Measurements from ENCODE around the gene FAM131C. TPM values are rescaled to one million over a fixed set of nuclear protein-coding genes. Genes with fewer than 3 reads are reported as not detected.

FAM131C gene
- total and polyA plus RNA-seq, 10 of the 15 experiments (the other 5 are each of a cell fraction or from before 2014, with no cell fraction given), result 0.03 TPM; not detected in 9

DNA sequence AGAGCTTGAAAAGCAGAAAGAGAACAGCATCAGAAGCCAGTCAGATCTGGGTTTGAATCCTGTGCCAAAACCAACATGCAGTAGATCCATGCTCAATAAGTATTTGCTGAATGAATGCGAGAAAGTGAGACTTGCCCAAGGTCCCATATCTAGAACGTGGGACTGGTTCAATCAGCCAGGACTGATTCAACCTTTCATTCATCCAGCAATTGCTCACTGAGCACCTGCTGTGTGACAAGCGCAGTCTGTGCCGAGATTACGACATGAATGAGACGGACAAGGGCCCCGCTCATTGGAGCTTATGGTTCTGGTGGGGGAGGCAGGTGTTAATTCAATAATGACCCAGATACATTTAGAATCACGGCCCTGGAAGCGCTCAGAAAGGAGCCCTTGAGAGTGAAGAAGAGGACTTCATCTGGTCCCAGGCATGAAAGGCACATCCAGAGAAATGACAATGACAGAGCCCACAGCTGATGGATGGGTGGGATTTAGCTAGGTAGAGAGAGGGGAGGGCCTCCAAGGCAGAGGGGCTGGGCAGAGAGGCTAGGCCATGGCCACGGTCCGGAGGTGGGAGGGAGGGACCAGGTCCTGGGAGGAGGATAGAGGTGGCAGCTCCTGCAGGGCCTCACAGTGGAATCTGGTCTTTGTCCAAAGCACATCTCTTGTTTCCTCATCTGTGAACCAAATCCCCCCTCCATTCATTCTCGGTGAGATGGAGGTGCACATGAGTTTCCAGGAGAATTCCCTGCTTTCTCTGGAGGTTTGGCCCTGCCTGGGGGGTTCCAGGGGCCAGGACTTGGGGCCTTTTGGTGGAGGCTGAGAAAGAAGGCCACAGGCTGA lies 4.2 kb upstream of the FAM131C start:
- Histone ChIP-seq H3K9ac (ENCODE audit: control insufficient read depth, insufficient read depth, low read length) (no peak overlapping the region), H3K4me3 (no peak overlapping the region), H2AFZ (ENCODE audit: control insufficient read depth, low read depth, low read length) (no peak overlapping the region), H3K27me3 (replicated peaks in 1 of 2; ENCODE audit: control insufficient read depth in 2 of 2, insufficient read depth in 2 of 2, low read length in 1 of 2) (peaks cover 1 to 3% of the 10 kb centered on the region in 2 experiments; a peak in 1 of 4 replicates), H3K4me1 (ENCODE audit: control insufficient read depth, insufficient read depth, low read length) (peaks cover 8% of the 10 kb centered on the region), H3K36me3 (ENCODE audit: control insufficient read depth in 2 of 2, insufficient read depth in 2 of 2, low read length in 1 of 2) (no peaks in the 10 kb centered on the region), H4K20me1 (ENCODE audit: control insufficient read depth, insufficient read depth) (no peaks in the 10 kb centered on the region), H3K4me2 (ENCODE audit: control insufficient read depth, insufficient read depth) (no peak overlapping the region), H3K9me3 (replicated peaks; ENCODE audit: control insufficient read depth, insufficient read depth, low read length) (no peaks in the 10 kb centered on the region), H3K27ac (ENCODE audit: control insufficient read depth, insufficient read depth) (no peak overlapping the region), H3K79me2 (ENCODE audit: control insufficient read depth, insufficient read depth, low read length) (no peaks in the 10 kb centered on the region)
- TF ChIP-seq SMAD5 (IDR thresholded peaks at IDR 0.05; ENCODE audit: low read depth) (no peak), ETV6 (conservative IDR thresholded peaks at IDR 0.05 in 1 of 2, IDR thresholded peaks at IDR 0.05 in 1 of 2; ENCODE audit: borderline replicate concordance in 1 of 2, low read depth in 1 of 2) (no peak), NFYA (IDR thresholded peaks at IDR 0.05; ENCODE audit: borderline replicate concordance, low read depth, low read length) (no peak), RUNX3 (IDR thresholded peaks at IDR 0.05; ENCODE audit: low read length) (no peak), POU2F2 (IDR thresholded peaks at IDR 0.05; ENCODE audit: borderline replicate concordance, low read depth, low read length) (no peak), CUX1 (IDR thresholded peaks at IDR 0.05; ENCODE audit: insufficient replicate concordance, low read depth, low read length) (no peak), SMARCA5 (IDR thresholded peaks at IDR 0.05) (no peak), SRF (IDR thresholded peaks at IDR 0.05; ENCODE audit: low read depth in 2 of 2, low read length in 2 of 2) (no peak)
- DNase-seq (ENCODE audit: low read depth, low spot score) (no peak), FAIRE-seq (no peak), ATAC-seq (no peak)
- CTCF ChIA-PET, result interaction anchor here (0.9 to 10.0 kb wide), 12 partner anchors 9 to 347 kb away, joined by 3 to 375 read pairs (median 14); no protein-coding TSS in a partner anchor
- POLR2A ChIA-PET, result interaction anchor here (1.1 kb wide), 1 partner anchor 363 kb away, joined by 5 read pairs; the partner anchor contains the start of gene NECAP2
- BruUV-seq (replicated peaks), result no TSS peak
- SMC1A ChIA-PET (ENCODE audit: uncharacterized antibody, unreplicated experiment), result interaction anchor here (0.6 to 4.9 kb wide), 8 partner anchors 82 to 398 kb away, joined by 3 to 63 read pairs (median 6); no protein-coding TSS in a partner anchor
- 40% methylated on average over 12 of the region's 12 CpGs for WGBS (ENCODE audit: insufficient coverage, insufficient replicate concordance, low lambda C conversion rate, missing lambda C conversion rate)
- in situ Hi-C loops (cut with MboI) (loop anchor here (5.0 kb wide), 2 partner anchors 165 to 285 kb away; no protein-coding TSS in a partner anchor), intact Hi-C loops (cut with micrococcal nuclease; ENCODE audit: unreplicated experiment) (loop anchor here (2.0 kb wide), 1 partner anchor 285 kb away; no protein-coding TSS in a partner anchor)
- RAD21 ChIA-PET (ENCODE audit: unreplicated experiment), result interaction anchor here (0.6 to 9.7 kb wide), 10 partner anchors 7 to 276 kb away, joined by 3 to 223 read pairs (median 7); no protein-coding TSS in a partner anchor

All from GM12878 (cell line).